ENCODE results near the gene TFAP2E. TPM values are rescaled to one million over a fixed set of nuclear protein-coding genes. Genes with fewer than 3 reads are reported as not detected.

TFAP2E gene
- total RNA-seq, 1 donor from 2014 or later, result 2.0 TPM

DNA sequence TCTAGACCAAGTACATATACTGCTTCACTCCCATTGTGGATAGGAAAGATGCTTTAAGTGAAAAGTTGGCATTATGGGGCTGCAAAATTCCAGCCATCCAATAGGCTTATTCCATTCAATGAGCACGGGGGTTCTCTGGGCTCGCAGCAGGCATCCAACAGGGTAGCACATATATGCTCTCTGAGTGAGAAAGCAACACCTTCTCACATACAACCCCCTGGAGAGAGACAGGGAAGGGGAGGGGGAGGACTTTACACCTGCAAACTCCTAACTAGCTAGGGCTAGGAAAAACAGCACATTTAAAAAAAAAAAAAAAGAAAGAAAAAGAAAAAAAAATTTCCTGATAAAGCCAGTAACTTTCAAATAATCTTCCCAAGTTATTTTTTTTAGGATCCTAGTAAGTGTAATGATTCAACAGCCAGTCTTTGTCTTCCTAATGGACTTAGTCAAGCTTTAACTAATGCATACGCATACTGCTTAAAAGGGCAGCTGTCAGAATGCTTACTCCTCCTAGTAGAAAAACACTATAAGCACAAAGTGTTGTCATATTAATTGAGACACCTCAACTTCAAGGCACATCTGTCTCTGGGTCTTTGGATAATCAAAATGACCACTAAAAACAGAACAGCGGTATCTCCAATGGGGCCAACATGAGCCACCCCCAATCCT lies 49.5 kb downstream of the TFAP2E start:
- Mint-ChIP-seq H3K36me3 (ENCODE audit: low read depth) (peaks cover 53% of the 10 kb centered on the region), H3K4me3 (no peak overlapping the region), H3K9me3 (no peaks in the 10 kb centered on the region), H3K27me3 (no peaks in the 10 kb centered on the region), H3K27ac (no peak overlapping the region), H3K4me1 (no peaks in the 10 kb centered on the region)
- CTCF ChIA-PET, result no interaction called here
- DNase-seq (no peak), ATAC-seq (ENCODE audit: low read depth) (no peak)
- intact Hi-C loops (cut with micrococcal nuclease), result no loop called here
- POLR2A ChIA-PET, result no interaction called here
- no peak for TF ChIP-seq CTCF (IDR thresholded peaks at IDR 0.05)

- Mint-ChIP-seq H3K9me3 (no peaks in the 10 kb centered on the region), H3K36me3 (ENCODE audit: low read depth) (peaks cover 54% of the 10 kb centered on the region), H3K4me1 (no peaks in the 10 kb centered on the region), H3K4me3 (no peak overlapping the region), H3K27me3 (no peaks in the 10 kb centered on the region), H3K27ac (no peak overlapping the region)
- ChIA-PET POLR2A (no interaction called here), CTCF (no interaction called here)
- no peak for ATAC-seq (ENCODE audit: low read depth)
- DNase-seq, result no peak
- no peak for TF ChIP-seq CTCF (IDR thresholded peaks at IDR 0.05)
- intact Hi-C loops (cut with micrococcal nuclease), result no loop called here
Observed at GRCh38 chr1:35623832-35624231, 50.7 kb downstream of the TFAP2E start.

DNA sequence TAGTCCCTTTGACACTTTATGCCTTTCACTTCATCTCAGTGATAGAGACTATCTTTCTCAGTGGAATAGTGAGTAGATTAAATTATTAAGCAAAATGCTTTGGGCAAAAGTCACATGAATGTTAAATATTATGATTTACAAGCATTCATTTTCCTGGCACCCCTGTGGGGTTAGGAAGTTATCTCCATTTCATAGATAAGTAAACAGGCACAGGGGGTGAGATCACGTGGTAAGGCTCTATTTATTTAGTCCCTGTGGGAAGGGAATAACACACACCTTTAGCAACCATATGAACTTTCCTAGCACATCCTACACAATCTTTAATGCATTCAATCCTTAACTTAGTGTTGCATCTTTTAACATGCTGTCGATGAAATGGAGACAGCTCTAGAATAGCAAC lies 55.9 kb downstream of the TFAP2E start:
- H3K27ac Mint-ChIP-seq, result no peak overlapping the region
- H3K9me3 Mint-ChIP-seq, result no peaks in the 10 kb centered on the region
- intact Hi-C loops (cut with micrococcal nuclease), result no loop called here
- DNase-seq, result no peak
- TF ChIP-seq CTCF (IDR thresholded peaks at IDR 0.05), result no peak
- POLR2A ChIA-PET, result interaction anchor here (0.7 kb wide), 1 partner anchor 540 kb away, joined by 3 read pairs; no protein-coding TSS in a partner anchor
- peaks cover 66% of the 10 kb centered on the region for H3K36me3 Mint-ChIP-seq (ENCODE audit: low read depth)
- no peaks in the 10 kb centered on the region for H3K4me1 Mint-ChIP-seq
- H3K27me3 Mint-ChIP-seq, result no peaks in the 10 kb centered on the region
- no peak overlapping the region for H3K4me3 Mint-ChIP-seq
- ATAC-seq (ENCODE audit: low read depth), result no peak
- CTCF ChIA-PET, result no interaction called here

- ChIA-PET POLR2A (interaction anchor here (0.7 kb wide), 1 partner anchor 20 kb away, joined by 3 read pairs; no protein-coding TSS in a partner anchor), CTCF (no interaction called here)
- H3K4me3 Mint-ChIP-seq, result no peak overlapping the region
- H3K4me1 Mint-ChIP-seq, result peaks cover 2% of the 10 kb centered on the region
- no peak for ATAC-seq (ENCODE audit: low read depth)
- intact Hi-C loops (cut with micrococcal nuclease), result no loop called here
- H3K27me3 Mint-ChIP-seq, result no peaks in the 10 kb centered on the region
- H3K36me3 Mint-ChIP-seq (ENCODE audit: low read depth), result peaks cover 73% of the 10 kb centered on the region
- no peak for TF ChIP-seq CTCF (IDR thresholded peaks at IDR 0.05)
- H3K9me3 Mint-ChIP-seq, result no peaks in the 10 kb centered on the region
- H3K27ac Mint-ChIP-seq, result no peak overlapping the region
- DNase-seq, result no peak
Observed at GRCh38 chr1:35631396-35631795, 58.3 kb downstream of the TFAP2E start.

GRCh38 chr1:35633547-35633946 lies 60.4 kb downstream of the TFAP2E start:
- no peak for TF ChIP-seq CTCF (IDR thresholded peaks at IDR 0.05)
- ATAC-seq (ENCODE audit: low read depth) (no peak), DNase-seq (no peak)
- peaks cover 62% of the 10 kb centered on the region for H3K36me3 Mint-ChIP-seq (ENCODE audit: low read depth)
- intact Hi-C loops (cut with micrococcal nuclease), result no loop called here
- H3K4me3 Mint-ChIP-seq, result no peak overlapping the region
- no peak overlapping the region for H3K27ac Mint-ChIP-seq
- no peaks in the 10 kb centered on the region for H3K27me3 Mint-ChIP-seq
- ChIA-PET CTCF (no interaction called here), POLR2A (interaction anchor here (0.7 kb wide), 1 partner anchor 784 kb away, joined by 3 read pairs; no protein-coding TSS in a partner anchor)
- no peaks in the 10 kb centered on the region for H3K9me3 Mint-ChIP-seq
- peaks cover 16% of the 10 kb centered on the region for H3K4me1 Mint-ChIP-seq
